Activated naive CD4-positive, alpha-beta T cell (primary cell): ENCODE results near the gene SLC4A2.
A peak's percentile ranks its signal among the peaks of the same experiment; 100 is the strongest.
"Not testable (repeated sequence)": the region's sequence is repeated elsewhere in the genome, so short reads cannot be mapped to it uniquely, and the experiment has no call there.

Source experiments
- DNase-seq, 4 experiments: peaks; one replicate each; lab custom pipeline; 2025; lab: John Stamatoyannopoulos, UW

SLC4A2 gene

GRCh38 chr7:151025924-151026671, 33.3 kb upstream of the SLC4A2 start:
- no peak for DNase-seq

GRCh38 chr7:151026771-151027727, 32.3 kb upstream of the SLC4A2 start:
- not testable (repeated sequence) for DNase-seq

GRCh38 chr7:151027728-151028130, 31.7 kb upstream of the SLC4A2 start:
- DNase-seq = not testable (repeated sequence)

GRCh38 chr7:151028131-151028947, 31.1 kb upstream of the SLC4A2 start, which contains the start of gene ABCB8:
Gene ABCB8, plus strand, starts transcription at chr7:151028450. Its CDS starts 66 bp downstream, at chr7:151028516.
- peak; percentile 88 to 95 (median 92) for DNase-seq

- DNase-seq = no peak
Observed at GRCh38 chr7:151028948-151029501, 30.4 kb upstream of the SLC4A2 start.

GRCh38 chr7:151031011-151031410, 28.4 kb upstream of the SLC4A2 start:
- no peak for DNase-seq

- no peak for DNase-seq
Observed at GRCh38 chr7:151032936-151033863, 26.2 kb upstream of the SLC4A2 start.

- DNase-seq = no peak
Observed at GRCh38 chr7:151033864-151034249, 25.5 kb upstream of the SLC4A2 start.

- no peak for DNase-seq
Observed at GRCh38 chr7:151034312-151035025, 24.9 kb upstream of the SLC4A2 start.

- DNase-seq = no peak
Observed at GRCh38 chr7:151035026-151035717, 24.2 kb upstream of the SLC4A2 start.

- no peak for DNase-seq
Observed at GRCh38 chr7:151035902-151036301, 23.5 kb upstream of the SLC4A2 start.

- DNase-seq = peak in 2 of 4 experiments; percentile 11 to 17
Observed at GRCh38 chr7:151038951-151039849, 20.2 kb upstream of the SLC4A2 start.

GRCh38 chr7:151039850-151040548, 19.4 kb upstream of the SLC4A2 start:
- no peak for DNase-seq

- DNase-seq = no peak
Observed at GRCh38 chr7:151040616-151041375, 18.6 kb upstream of the SLC4A2 start.

- not testable (repeated sequence) for DNase-seq
Observed at GRCh38 chr7:151043449-151043848, 15.9 kb upstream of the SLC4A2 start.

- DNase-seq = no peak
Observed at GRCh38 chr7:151043959-151044358, 15.4 kb upstream of the SLC4A2 start.

GRCh38 chr7:151045262-151045661, 14.1 kb upstream of the SLC4A2 start:
- no peak for DNase-seq
